ENCODE measurements around the gene MTMR2. TPM values are rescaled to one million over a fixed set of nuclear protein-coding genes. Genes with fewer than 3 reads are reported as not detected.
"Not testable (repeated sequence)": the region's sequence is repeated elsewhere in the genome, so short reads cannot be mapped to it uniquely, and the experiment has no call there.

MTMR2 gene
- total and polyA plus RNA-seq, 4 donors = 24.8 to 40.6 (median 32.3) TPM

- Histone ChIP-seq H3K4me1 (ENCODE audit: control insufficient read depth in 1 of 2, insufficient read depth in 2 of 2, low read length in 2 of 2) (no peaks in the 10 kb centered on the region), H3K9me3 (ENCODE audit: control insufficient read depth, low read length) (no peaks in the 10 kb centered on the region), H3K27ac (ENCODE audit: low read depth in 1 of 2, low read length in 2 of 2) (no peak overlapping the region), H3K4me3 (ENCODE audit: low read length in 2 of 2) (no peak overlapping the region), H3K36me3 (ENCODE audit: control insufficient read depth in 1 of 2, insufficient read depth in 2 of 2, low read length in 1 of 2) (peaks cover 0 to 3% of the 10 kb centered on the region in 2 donors), H3K27me3 (ENCODE audit: control insufficient read depth in 1 of 2, insufficient read depth in 2 of 2, low read length in 1 of 2) (no peaks in the 10 kb centered on the region)
- intact Hi-C loops (cut with DNase I) = no loop called here
- no peak for ATAC-seq (ENCODE audit: low FRiP score)
- 97 to 100% methylated on average over 2 of the region's 2 CpGs for WGBS, 2 donors
- DNase-seq = no peak
Measured at GRCh38 chr11:95884802-95885201, 39.1 kb downstream of the MTMR2 start.

GRCh38 chr11:95884376-95884775, 39.5 kb downstream of the MTMR2 start:
- Histone ChIP-seq H3K9me3 (ENCODE audit: control insufficient read depth, low read length) (no peaks in the 10 kb centered on the region), H3K27ac (ENCODE audit: low read depth in 1 of 2, low read length in 2 of 2) (no peak overlapping the region), H3K4me3 (ENCODE audit: low read length in 2 of 2) (no peak overlapping the region), H3K4me1 (ENCODE audit: control insufficient read depth in 1 of 2, insufficient read depth in 2 of 2, low read length in 2 of 2) (no peaks in the 10 kb centered on the region), H3K27me3 (ENCODE audit: control insufficient read depth in 1 of 2, insufficient read depth in 2 of 2, low read length in 1 of 2) (no peaks in the 10 kb centered on the region), H3K36me3 (ENCODE audit: control insufficient read depth in 1 of 2, insufficient read depth in 2 of 2, low read length in 1 of 2) (peaks cover 0 to 3% of the 10 kb centered on the region in 2 donors)
- no peak for ATAC-seq (ENCODE audit: low FRiP score)
- intact Hi-C loops (cut with DNase I) = no loop called here
- no peak for DNase-seq
- 75 to 79% methylated on average over 1 of the region's 1 CpG for WGBS, 2 donors

GRCh38 chr11:95883381-95883780, 40.5 kb downstream of the MTMR2 start:
- Histone ChIP-seq H3K4me1 (ENCODE audit: control insufficient read depth in 1 of 2, insufficient read depth in 2 of 2, low read length in 2 of 2) (no peaks in the 10 kb centered on the region), H3K36me3 (ENCODE audit: control insufficient read depth in 1 of 2, insufficient read depth in 2 of 2, low read length in 1 of 2) (peaks cover 2 to 3% of the 10 kb centered on the region in 2 donors), H3K9me3 (ENCODE audit: control insufficient read depth, low read length) (no peaks in the 10 kb centered on the region), H3K27me3 (ENCODE audit: control insufficient read depth in 1 of 2, insufficient read depth in 2 of 2, low read length in 1 of 2) (no peaks in the 10 kb centered on the region), H3K27ac (ENCODE audit: low read depth in 1 of 2, low read length in 2 of 2) (no peak overlapping the region), H3K4me3 (ENCODE audit: low read length in 2 of 2) (no peak overlapping the region)
- DNase-seq (no peak), ATAC-seq (ENCODE audit: low FRiP score) (no peak)
- WGBS, 2 donors = 58 to 67% methylated on average over 1 of the region's 1 CpG
- intact Hi-C loops (cut with DNase I) = no loop called here

- H3K4me1 ChIP-seq (ENCODE audit: control insufficient read depth in 1 of 2, insufficient read depth in 2 of 2, low read length in 2 of 2) = no peaks in the 10 kb centered on the region
- 20 to 34% methylated on average over 2 of the region's 2 CpGs for WGBS, 2 donors
- H3K4me3 ChIP-seq (ENCODE audit: low read length in 2 of 2) = no peak overlapping the region
- ATAC-seq (ENCODE audit: low FRiP score) (no peak), DNase-seq (no peak)
- H3K36me3 ChIP-seq (ENCODE audit: control insufficient read depth in 1 of 2, insufficient read depth in 2 of 2, low read length in 1 of 2) = peaks cover 0 to 2% of the 10 kb centered on the region in 2 donors
- no peaks in the 10 kb centered on the region for H3K27me3 ChIP-seq (ENCODE audit: control insufficient read depth in 1 of 2, insufficient read depth in 2 of 2, low read length in 1 of 2)
- H3K9me3 ChIP-seq (ENCODE audit: control insufficient read depth, low read length) = no peaks in the 10 kb centered on the region
- intact Hi-C loops (cut with DNase I) = no loop called here
- H3K27ac ChIP-seq (ENCODE audit: low read depth in 1 of 2, low read length in 2 of 2) = no peak overlapping the region
Measured at GRCh38 chr11:95877291-95877690, 46.6 kb downstream of the MTMR2 start.

- H3K4me3 ChIP-seq (ENCODE audit: low read length in 2 of 2); intact Hi-C loops (cut with DNase I); DNase-seq; ATAC-seq (ENCODE audit: low FRiP score); H3K36me3 ChIP-seq (ENCODE audit: control insufficient read depth in 1 of 2, insufficient read depth in 2 of 2, low read length in 1 of 2); H3K27ac ChIP-seq (ENCODE audit: low read depth in 1 of 2, low read length in 2 of 2); H3K4me1 ChIP-seq (ENCODE audit: control insufficient read depth in 1 of 2, insufficient read depth in 2 of 2, low read length in 2 of 2); H3K9me3 ChIP-seq (ENCODE audit: control insufficient read depth, low read length); H3K27me3 ChIP-seq (ENCODE audit: control insufficient read depth in 1 of 2, insufficient read depth in 2 of 2, low read length in 1 of 2): not testable (repeated sequence)
- WGBS, 2 donors = 59 to 78% methylated on average over 3 of the region's 3 CpGs
Measured at GRCh38 chr11:95870877-95871276, 53.0 kb downstream of the MTMR2 start.

GRCh38 chr11:95867105-95867504, 56.8 kb downstream of the MTMR2 start:
- no peak for ATAC-seq (ENCODE audit: low FRiP score)
- intact Hi-C loops (cut with DNase I) = no loop called here
- WGBS, 2 donors = 88% methylated on average over 6 of the region's 6 CpGs

GRCh38 chr11:95863486-95864140, 60.3 kb downstream of the MTMR2 start:
- 90 to 92% methylated on average over 2 of the region's 2 CpGs for WGBS, 2 donors
- Histone ChIP-seq H3K27me3 (ENCODE audit: control insufficient read depth in 1 of 2, insufficient read depth in 2 of 2, low read length in 1 of 2) (no peaks in the 10 kb centered on the region), H3K9me3 (ENCODE audit: control insufficient read depth, low read length) (no peaks in the 10 kb centered on the region), H3K27ac (ENCODE audit: low read depth in 1 of 2, low read length in 2 of 2) (no peak overlapping the region), H3K36me3 (ENCODE audit: control insufficient read depth in 1 of 2, insufficient read depth in 2 of 2, low read length in 1 of 2) (no peaks in the 10 kb centered on the region), H3K4me3 (ENCODE audit: low read length in 2 of 2) (no peak overlapping the region), H3K4me1 (ENCODE audit: control insufficient read depth in 1 of 2, insufficient read depth in 2 of 2, low read length in 2 of 2) (no peaks in the 10 kb centered on the region)
- ATAC-seq (ENCODE audit: low FRiP score) (no peak), DNase-seq (no peak)
- intact Hi-C loops (cut with DNase I) = no loop called here

More at GRCh38 chr11:95867105-95867504, 56.8 kb downstream of the MTMR2 start:
- Histone ChIP-seq H3K4me1 (ENCODE audit: control insufficient read depth in 1 of 2, insufficient read depth in 2 of 2, low read length in 2 of 2) (no peaks in the 10 kb centered on the region), H3K27ac (ENCODE audit: low read depth in 1 of 2, low read length in 2 of 2) (no peak overlapping the region), H3K9me3 (ENCODE audit: control insufficient read depth, low read length) (no peaks in the 10 kb centered on the region), H3K36me3 (ENCODE audit: control insufficient read depth in 1 of 2, insufficient read depth in 2 of 2, low read length in 1 of 2) (no peaks in the 10 kb centered on the region), H3K27me3 (ENCODE audit: control insufficient read depth in 1 of 2, insufficient read depth in 2 of 2, low read length in 1 of 2) (no peaks in the 10 kb centered on the region), H3K4me3 (ENCODE audit: low read length in 2 of 2) (no peak overlapping the region)
- no peak for DNase-seq

- H3K4me3 ChIP-seq (ENCODE audit: low read length in 2 of 2); H3K9me3 ChIP-seq (ENCODE audit: control insufficient read depth, low read length); H3K27me3 ChIP-seq (ENCODE audit: control insufficient read depth in 1 of 2, insufficient read depth in 2 of 2, low read length in 1 of 2); DNase-seq; H3K27ac ChIP-seq (ENCODE audit: low read depth in 1 of 2, low read length in 2 of 2); ATAC-seq (ENCODE audit: low FRiP score); H3K4me1 ChIP-seq (ENCODE audit: control insufficient read depth in 1 of 2, insufficient read depth in 2 of 2, low read length in 2 of 2); H3K36me3 ChIP-seq (ENCODE audit: control insufficient read depth in 1 of 2, insufficient read depth in 2 of 2, low read length in 1 of 2); intact Hi-C loops (cut with DNase I): not testable (repeated sequence)
- 93 to 96% methylated on average over 4 of the region's 4 CpGs for WGBS, 2 donors
Measured at GRCh38 chr11:95860024-95860423, 63.9 kb downstream of the MTMR2 start.

GRCh38 chr11:95854362-95854761, 69.5 kb downstream of the MTMR2 start:
- not testable (repeated sequence) for H3K27ac ChIP-seq (ENCODE audit: low read depth in 1 of 2, low read length in 2 of 2); H3K36me3 ChIP-seq (ENCODE audit: control insufficient read depth in 1 of 2, insufficient read depth in 2 of 2, low read length in 1 of 2); H3K4me1 ChIP-seq (ENCODE audit: control insufficient read depth in 1 of 2, insufficient read depth in 2 of 2, low read length in 2 of 2); H3K27me3 ChIP-seq (ENCODE audit: control insufficient read depth in 1 of 2, insufficient read depth in 2 of 2, low read length in 1 of 2); H3K9me3 ChIP-seq (ENCODE audit: control insufficient read depth, low read length); ATAC-seq (ENCODE audit: low FRiP score); H3K4me3 ChIP-seq (ENCODE audit: low read length in 2 of 2); DNase-seq
- intact Hi-C loops (cut with DNase I) = loop anchor here in 1 of 2 donors (5.0 kb wide), 1 partner anchor 538 kb away; the partner anchor contains the start of gene JRKL
- WGBS, 2 donors = 78 to 79% methylated on average over 5 of the region's 5 CpGs

Measured in aorta (tissue), 5 donors.